ENCODE data around the gene FAM53B. TPM values are rescaled to one million over a fixed set of nuclear protein-coding genes. Genes with fewer than 3 reads are reported as not detected.
A peak's percentile ranks its signal among the peaks of the same experiment; 100 is the strongest.

FAM53B gene
- total RNA-seq, 1 donor from 2014 or later: 35.9 TPM

GRCh38 chr10:124737708-124738107 is 6.5 kb downstream of the FAM53B start:
- H3K9me3 Mint-ChIP-seq: no peaks in the 10 kb centered on the region
- TF ChIP-seq CTCF (conservative IDR thresholded peaks at IDR 0.05): no peak
- H3K36me3 Mint-ChIP-seq: peaks cover 8% of the 10 kb centered on the region
- no peaks in the 10 kb centered on the region for H3K27me3 Mint-ChIP-seq
- DNase-seq (ENCODE audit: extremely low spot score, unreplicated experiment): no peak
- no peak overlapping the region for H3K27ac Mint-ChIP-seq
- peaks cover 74% of the 10 kb centered on the region for H3K4me1 Mint-ChIP-seq (ENCODE audit: unreplicated experiment)
- no peak overlapping the region for H3K4me3 Mint-ChIP-seq

GRCh38 chr10:124737221-124737620 is 7.0 kb downstream of the FAM53B start:
- Mint-ChIP-seq H3K27me3 (no peaks in the 10 kb centered on the region), H3K4me3 (no peak overlapping the region), H3K36me3 (peaks cover 9% of the 10 kb centered on the region), H3K4me1 (ENCODE audit: unreplicated experiment) (peaks cover 70% of the 10 kb centered on the region), H3K9me3 (no peaks in the 10 kb centered on the region), H3K27ac (no peak overlapping the region)
- no peak for DNase-seq (ENCODE audit: extremely low spot score, unreplicated experiment)
- TF ChIP-seq CTCF (conservative IDR thresholded peaks at IDR 0.05): no peak

GRCh38 chr10:124736491-124737136 is 7.6 kb downstream of the FAM53B start:
- H3K27ac Mint-ChIP-seq: peak overlapping the region; percentile 64
- peak; percentile 60 for DNase-seq (ENCODE audit: extremely low spot score, unreplicated experiment)
- H3K36me3 Mint-ChIP-seq: peaks cover 9% of the 10 kb centered on the region
- H3K4me1 Mint-ChIP-seq (ENCODE audit: unreplicated experiment): peaks cover 68% of the 10 kb centered on the region
- H3K4me3 Mint-ChIP-seq: no peak overlapping the region
- H3K27me3 Mint-ChIP-seq: no peaks in the 10 kb centered on the region
- no peaks in the 10 kb centered on the region for H3K9me3 Mint-ChIP-seq
- TF ChIP-seq CTCF (conservative IDR thresholded peaks at IDR 0.05): no peak

GRCh38 chr10:124735491-124736286 is 8.5 kb downstream of the FAM53B start:
- DNase-seq (ENCODE audit: extremely low spot score, unreplicated experiment): peak; percentile 45
- Mint-ChIP-seq H3K27ac (peak overlapping the region; percentile 64), H3K4me3 (no peak overlapping the region), H3K27me3 (no peaks in the 10 kb centered on the region), H3K4me1 (ENCODE audit: unreplicated experiment) (peaks cover 59% of the 10 kb centered on the region), H3K9me3 (no peaks in the 10 kb centered on the region), H3K36me3 (peaks cover 9% of the 10 kb centered on the region)
- TF ChIP-seq CTCF (conservative IDR thresholded peaks at IDR 0.05): no peak

GRCh38 chr10:124734311-124735166 is 9.6 kb downstream of the FAM53B start:
- peak; percentile 34 for DNase-seq (ENCODE audit: extremely low spot score, unreplicated experiment)
- H3K27ac Mint-ChIP-seq: no peak overlapping the region
- no peak overlapping the region for H3K4me3 Mint-ChIP-seq
- peaks cover 14% of the 10 kb centered on the region for H3K36me3 Mint-ChIP-seq
- H3K9me3 Mint-ChIP-seq: no peaks in the 10 kb centered on the region
- TF ChIP-seq CTCF (conservative IDR thresholded peaks at IDR 0.05): no peak
- H3K27me3 Mint-ChIP-seq: no peaks in the 10 kb centered on the region
- H3K4me1 Mint-ChIP-seq (ENCODE audit: unreplicated experiment): peaks cover 52% of the 10 kb centered on the region

All from type B pancreatic cell (in vitro differentiated cells).